Ammon's horn (tissue), 1 donor: ENCODE measurements around the gene MAP2.
A peak's percentile ranks its signal among the peaks of the same experiment; 100 is the strongest.

ENCODE experiments used
- DNase-seq: peaks from one replicate; pipeline ENCODE4 v3.0.0-alpha.2; 2016; ENCODE audit warnings: low spot score

MAP2 gene

GRCh38 chr2:209424199-209424701 is 403 bp downstream of the MAP2 start:
- peak; percentile 8 for DNase-seq

GRCh38 chr2:209424781-209425470 is 1.1 kb downstream of the MAP2 start:
- DNase-seq: peak; percentile 27

GRCh38 chr2:209425471-209426071 is 1.7 kb downstream of the MAP2 start:
- DNase-seq: peak; percentile 82

GRCh38 chr2:209426432-209426831 is 2.6 kb downstream of the MAP2 start:
- DNase-seq: no peak

GRCh38 chr2:209431701-209432100 is 7.9 kb downstream of the MAP2 start:
- no peak for DNase-seq

GRCh38 chr2:209441541-209441940 is 17.7 kb downstream of the MAP2 start:
- DNase-seq: peak; percentile 59

- no peak for DNase-seq
Measured at GRCh38 chr2:209442939-209443338, 19.1 kb downstream of the MAP2 start.

GRCh38 chr2:209445485-209445884 is 21.6 kb downstream of the MAP2 start:
- DNase-seq: no peak

GRCh38 chr2:209451209-209451834 is 27.5 kb downstream of the MAP2 start:
- DNase-seq: no peak

- no peak for DNase-seq
Measured at GRCh38 chr2:209456489-209456888, 32.6 kb downstream of the MAP2 start.

- DNase-seq: no peak
Measured at GRCh38 chr2:209458008-209458979, 34.4 kb downstream of the MAP2 start.

- DNase-seq: no peak
Measured at GRCh38 chr2:209459359-209459758, 35.5 kb downstream of the MAP2 start.

- DNase-seq: no peak
Measured at GRCh38 chr2:209460151-209460761, 36.4 kb downstream of the MAP2 start.

GRCh38 chr2:209463226-209463625 is 39.4 kb downstream of the MAP2 start:
- no peak for DNase-seq

GRCh38 chr2:209463835-209464234 is 40.0 kb downstream of the MAP2 start:
- no peak for DNase-seq

GRCh38 chr2:209468846-209469245 is 45.0 kb downstream of the MAP2 start:
- no peak for DNase-seq

- no peak for DNase-seq
Measured at GRCh38 chr2:209469481-209469880, 45.6 kb downstream of the MAP2 start.

- no peak for DNase-seq
Measured at GRCh38 chr2:209470466-209470865, 46.6 kb downstream of the MAP2 start.

- no peak for DNase-seq
Measured at GRCh38 chr2:209471037-209471436, 47.2 kb downstream of the MAP2 start.

- no peak for DNase-seq
Measured at GRCh38 chr2:209472112-209472832, 48.4 kb downstream of the MAP2 start.

- DNase-seq: no peak
Measured at GRCh38 chr2:209472871-209473270, 49.0 kb downstream of the MAP2 start.
